ENCODE data around the gene CD79B.

GRCh38 chr17:63911657-63912100 lies 20.5 kb downstream of the CD79B start:
- TF ChIP-seq POLR2A (IDR thresholded peaks at IDR 0.05) (no peak), CTCF (IDR thresholded peaks at IDR 0.05) (peak; percentile 45 to 90 (median 67))
